Caco-2 (cell line): ENCODE results near the gene BRCC3. TPM values are rescaled to one million over a fixed set of nuclear protein-coding genes. Genes with fewer than 3 reads are reported as not detected.

Source experiments
- BruUV-seq: library from RNA; stranded (reverse); fragments of 400-500 nt; replicated peaks from 2 replicates; lab custom pipeline; 2021; lab: Mats Ljungman, UMichigan
- CTCF ChIA-PET: fragments of 300-600 bp; sonication (Branson Sonifier 250); formaldehyde crosslinking; loops from one replicate; lab custom pipeline; 2022; ENCODE audit warnings: antibody characterized with exemption; lab: Charles Lee
- POLR2A ChIA-PET: fragments of 300-600 bp; sonication (Branson Sonifier 250); formaldehyde crosslinking; loops from one replicate; lab custom pipeline; 2022; ENCODE audit warnings: antibody characterized with exemption; lab: Charles Lee
- DNase-seq, 2 experiments: peaks; one replicate each; pipeline versions ENCODE4 v3.0.0 to v3.0.0-alpha.2; 2020 to 2022
- H3K27me3 ChIP-seq: replicated peaks from 2 replicates; pipeline ENCODE4 v1.6.0; 2011; ENCODE audit warnings: low read length; ENCODE audit not compliant: control insufficient read depth, insufficient read depth
- H3K36me3 ChIP-seq: 2 replicates; pipeline ENCODE4 v1.5.1; 2011; ENCODE audit warnings: low read length; ENCODE audit not compliant: control insufficient read depth, insufficient read depth
- H3K4me1 ChIP-seq: fragments of 250-450 bp; sonication (Bioruptor Pico); 2 replicates; pipeline ENCODE4 v1.5.1; 2020; ENCODE audit warnings: mild to moderate bottlenecking
- H3K4me3 ChIP-seq: 2 replicates; pipeline ENCODE4 v1.5.1; 2011; ENCODE audit warnings: low read depth, mild to moderate bottlenecking, control low read depth, low read length
- H3K9me3 ChIP-seq: fragments of 250-450 bp; sonication (Bioruptor Pico); 2 replicates; pipeline ENCODE4 v1.5.1; 2020; ENCODE audit warnings: mild to moderate bottlenecking, moderate library complexity
- H3K27ac Mint-ChIP-seq: one replicate; pipeline ENCODE4 v1.8.0; 2022; ENCODE audit warnings: mixed read lengths; ENCODE audit not compliant: unreplicated experiment
- H3K27me3 Mint-ChIP-seq: one replicate; pipeline ENCODE4 v1.8.0; 2022; ENCODE audit warnings: mixed read lengths; ENCODE audit not compliant: insufficient read depth, unreplicated experiment
- H3K36me3 Mint-ChIP-seq: one replicate; pipeline ENCODE4 v1.8.0; 2022; ENCODE audit warnings: mild to moderate bottlenecking, mixed read lengths; ENCODE audit not compliant: insufficient read depth, unreplicated experiment
- H3K4me1 Mint-ChIP-seq: one replicate; pipeline ENCODE4 v1.8.0; 2022; ENCODE audit warnings: low read depth, mixed read lengths; ENCODE audit not compliant: unreplicated experiment
- H3K4me3 Mint-ChIP-seq: one replicate; pipeline ENCODE4 v1.8.0; 2022; ENCODE audit warnings: mild to moderate bottlenecking, moderate library complexity, mixed read lengths; ENCODE audit not compliant: unreplicated experiment
- H3K9me3 Mint-ChIP-seq: one replicate; pipeline ENCODE4 v1.8.0; 2022; ENCODE audit warnings: mixed read lengths; ENCODE audit not compliant: unreplicated experiment
- CTCF ChIP-seq, 2 experiments: fragments of 200-600 bp in 1 of 2; IDR thresholded peaks; 1 replicate in 1 of 2; 2 replicates in 1 of 2; pipeline versions ENCODE4 v1.5.1 to v1.8.0; 2011 to 2022; ENCODE audit warnings: antibody characterized with exemption in 1 of 2, control low read depth in 1 of 2, inconsistent platforms in 1 of 2, low read depth in 1 of 2, low read length in 1 of 2, mild to moderate bottlenecking in 1 of 2, moderate library complexity in 1 of 2; ENCODE audit not compliant: insufficient read depth in 1 of 2, severe bottlenecking in 1 of 2, unreplicated experiment in 1 of 2
- intact Hi-C: fragments of 100-400 bp; cut with micrococcal nuclease; formaldehyde crosslinking; loops from one replicate; pipeline ENCODE4 v1.10.0; 2022; ENCODE audit not compliant: unreplicated experiment
- total RNA-seq: library from RNA; stranded (reverse); gene quantifications from 2 replicates; pipeline ENCODE4 v1.2.3, GENCODE V29; 2022

BRCC3 gene
- total RNA-seq, 1 experiment from 2014 or later: 30.4 TPM

GRCh38 chrX:155115174-155115819 lies 44.0 kb downstream of the BRCC3 start:
- BruUV-seq: no TSS peak
- peaks cover 4% of the 10 kb centered on the region for H3K36me3 Mint-ChIP-seq
- Histone ChIP-seq H3K36me3 (no peaks in the 10 kb centered on the region), H3K4me1 (no peaks in the 10 kb centered on the region), H3K4me3 (no peak overlapping the region), H3K9me3 (no peaks in the 10 kb centered on the region), H3K27me3 (no peaks in the 10 kb centered on the region)
- CTCF ChIA-PET: no interaction called here
- H3K4me1 Mint-ChIP-seq: no peaks in the 10 kb centered on the region
- no peak overlapping the region for H3K27ac Mint-ChIP-seq
- no peak for TF ChIP-seq CTCF (IDR thresholded peaks at IDR 0.05; ENCODE audit: insufficient read depth in 1 of 2, low read depth in 1 of 2, low read length in 1 of 2, severe bottlenecking in 1 of 2, unreplicated experiment in 1 of 2)
- no peaks in the 10 kb centered on the region for H3K9me3 Mint-ChIP-seq
- intact Hi-C loops: no loop called here
- POLR2A ChIA-PET: no interaction called here
- H3K4me3 Mint-ChIP-seq: no peak overlapping the region
- no peak for DNase-seq
- H3K27me3 Mint-ChIP-seq: no peaks in the 10 kb centered on the region

GRCh38 chrX:155127465-155127864 lies 56.2 kb downstream of the BRCC3 start:
- Mint-ChIP-seq H3K27me3 (no peaks in the 10 kb centered on the region), H3K4me1 (no peaks in the 10 kb centered on the region), H3K9me3 (no peaks in the 10 kb centered on the region), H3K4me3 (no peak overlapping the region), H3K36me3 (peaks cover 6% of the 10 kb centered on the region), H3K27ac (no peak overlapping the region)
- Histone ChIP-seq H3K36me3 (no peaks in the 10 kb centered on the region), H3K4me1 (no peaks in the 10 kb centered on the region), H3K27me3 (no peaks in the 10 kb centered on the region), H3K4me3 (no peak overlapping the region), H3K9me3 (no peaks in the 10 kb centered on the region)
- BruUV-seq: no TSS peak
- ChIA-PET POLR2A (no interaction called here), CTCF (no interaction called here)
- DNase-seq: no peak
- intact Hi-C loops: no loop called here
- TF ChIP-seq CTCF (IDR thresholded peaks at IDR 0.05; ENCODE audit: insufficient read depth in 1 of 2, low read depth in 1 of 2, low read length in 1 of 2, severe bottlenecking in 1 of 2, unreplicated experiment in 1 of 2): no peak

GRCh38 chrX:155127940-155128339 lies 56.6 kb downstream of the BRCC3 start:
- no peak for TF ChIP-seq CTCF (IDR thresholded peaks at IDR 0.05; ENCODE audit: insufficient read depth in 1 of 2, low read depth in 1 of 2, low read length in 1 of 2, severe bottlenecking in 1 of 2, unreplicated experiment in 1 of 2)
- H3K27me3 ChIP-seq: no peaks in the 10 kb centered on the region
- H3K4me1 ChIP-seq: no peaks in the 10 kb centered on the region
- H3K36me3 Mint-ChIP-seq: peaks cover 6% of the 10 kb centered on the region
- intact Hi-C loops: no loop called here
- POLR2A ChIA-PET: no interaction called here
- H3K4me3 ChIP-seq: no peak overlapping the region
- no peaks in the 10 kb centered on the region for H3K27me3 Mint-ChIP-seq
- H3K4me3 Mint-ChIP-seq: no peak overlapping the region
- BruUV-seq: no TSS peak
- no peaks in the 10 kb centered on the region for H3K9me3 Mint-ChIP-seq
- H3K27ac Mint-ChIP-seq: no peak overlapping the region
- DNase-seq: no peak
- no peaks in the 10 kb centered on the region for H3K9me3 ChIP-seq
- H3K36me3 ChIP-seq: no peaks in the 10 kb centered on the region
- CTCF ChIA-PET: no interaction called here
- H3K4me1 Mint-ChIP-seq: no peaks in the 10 kb centered on the region
